Stimulated activated CD8-positive, alpha-beta memory T cell treated with anti-CD3 and anti-CD28 coated beads, Interleukin-7, amount 100 ng/mL, for 1 hour (primary cell): ENCODE data around the gene GSDMA.

Experiments used
- DNase-seq, 2 donors: peaks; one replicate each; pipeline ENCODE4 v3.0.0-alpha.2; 2020; ENCODE audit warnings: low read depth in 2 of 2

The GSDMA gene

GRCh38 chr17:39962642-39963220 lies at the start of gene GSDMA:
Gene GSDMA (plus strand): TSS chr17:39963004. CDS start chr17:39965688, 2,684 bp downstream.
- no peak for DNase-seq

GRCh38 chr17:39913989-39914388 lies 48.8 kb upstream of the GSDMA start:
- no peak for DNase-seq

- no peak for DNase-seq
Measured at GRCh38 chr17:39915559-39915958, 47.2 kb upstream of the GSDMA start.

GRCh38 chr17:39916918-39917317 lies 45.9 kb upstream of the GSDMA start:
- DNase-seq, result no peak

GRCh38 chr17:39919087-39919683 lies 43.6 kb upstream of the GSDMA start:
- DNase-seq, result no peak

GRCh38 chr17:39920218-39921210 lies 42.3 kb upstream of the GSDMA start:
- DNase-seq, result peak in 1 of 2 donors; percentile 13

GRCh38 chr17:39921323-39921722 lies 41.5 kb upstream of the GSDMA start:
- no peak for DNase-seq

GRCh38 chr17:39922006-39922405 lies 40.8 kb upstream of the GSDMA start:
- DNase-seq, result no peak

- DNase-seq, result no peak
Measured at GRCh38 chr17:39923230-39923629, 39.6 kb upstream of the GSDMA start.

GRCh38 chr17:39923836-39924690 lies 38.7 kb upstream of the GSDMA start:
- DNase-seq, result no peak

- DNase-seq, result no peak
Measured at GRCh38 chr17:39924691-39925055, 38.1 kb upstream of the GSDMA start.

GRCh38 chr17:39925282-39926134 lies 37.3 kb upstream of the GSDMA start:
- no peak for DNase-seq

- no peak for DNase-seq
Measured at GRCh38 chr17:39926135-39926587, 36.6 kb upstream of the GSDMA start.

GRCh38 chr17:39926588-39927100 lies 36.2 kb upstream of the GSDMA start:
- peak in 1 of 2 donors; percentile 29 for DNase-seq

- DNase-seq, result peak; percentile 82 to 83
Measured at GRCh38 chr17:39927101-39927928, 35.5 kb upstream of the GSDMA start, which contains the start of the genes LRRC3C and ORMDL3. Gene LRRC3C (plus strand): TSS chr17:39927732. CDS start chr17:39941524, 13,792 bp downstream. Gene ORMDL3 (minus strand): TSS chr17:39927601. CDS start chr17:39924203, 3,398 bp downstream.

GRCh38 chr17:39927929-39928857 lies 34.6 kb upstream of the GSDMA start:
- no peak for DNase-seq

- DNase-seq, result no peak
Measured at GRCh38 chr17:39928858-39929645, 33.8 kb upstream of the GSDMA start.
